ENCODE measurements around the gene CFAP61. TPM values are rescaled to one million over a fixed set of nuclear protein-coding genes. Genes with fewer than 3 reads are reported as not detected.

The CFAP61 gene
- total RNA-seq, 1 donor: not detected

GRCh38 chr20:20246996-20247633 is 194.8 kb downstream of the CFAP61 start:
- Histone ChIP-seq H2AFZ (ENCODE audit: low read length) (no peak overlapping the region), H3K27ac (ENCODE audit: low read depth, low read length) (no peak overlapping the region), H4K20me1 (ENCODE audit: insufficient read depth, low read length) (no peaks in the 10 kb centered on the region), H3K27me3 (ENCODE audit: insufficient read depth, low read length) (peaks cover 4% of the 10 kb centered on the region), H3K4me1 (ENCODE audit: insufficient read depth, low read length) (no peaks in the 10 kb centered on the region), H3K4me3 (ENCODE audit: insufficient read depth, low read length) (no peak overlapping the region), H3K9me3 (ENCODE audit: low read depth, low read length) (no peaks in the 10 kb centered on the region), H3K79me2 (ENCODE audit: insufficient read depth, low read length) (no peaks in the 10 kb centered on the region), H3K4me2 (ENCODE audit: insufficient read depth, low read length) (no peak overlapping the region), H3K36me3 (ENCODE audit: insufficient read depth, low read length) (no peaks in the 10 kb centered on the region)
- no peak for TF ChIP-seq CTCF (IDR thresholded peaks at IDR 0.05; ENCODE audit: extremely low read depth, low read depth, low read length)
- no peak for DNase-seq (ENCODE audit: insufficient read length, low spot score, missing footprints)

GRCh38 chr20:20248620-20249200 is 196.4 kb downstream of the CFAP61 start:
- no peak for DNase-seq (ENCODE audit: insufficient read length, low spot score, missing footprints)
- Histone ChIP-seq H3K36me3 (ENCODE audit: insufficient read depth, low read length) (no peaks in the 10 kb centered on the region), H3K79me2 (ENCODE audit: insufficient read depth, low read length) (no peaks in the 10 kb centered on the region), H3K27me3 (ENCODE audit: insufficient read depth, low read length) (peaks cover 4% of the 10 kb centered on the region), H3K9me3 (ENCODE audit: low read depth, low read length) (no peaks in the 10 kb centered on the region), H3K4me1 (ENCODE audit: insufficient read depth, low read length) (no peaks in the 10 kb centered on the region), H3K4me2 (ENCODE audit: insufficient read depth, low read length) (no peak overlapping the region), H2AFZ (ENCODE audit: low read length) (no peak overlapping the region), H3K4me3 (ENCODE audit: insufficient read depth, low read length) (no peak overlapping the region), H3K27ac (ENCODE audit: low read depth, low read length) (no peak overlapping the region), H4K20me1 (ENCODE audit: insufficient read depth, low read length) (no peaks in the 10 kb centered on the region)
- TF ChIP-seq CTCF (IDR thresholded peaks at IDR 0.05; ENCODE audit: extremely low read depth, low read depth, low read length): no peak

- no peak overlapping the region for H2AFZ ChIP-seq (ENCODE audit: low read length)
- H3K79me2 ChIP-seq (ENCODE audit: insufficient read depth, low read length): no peaks in the 10 kb centered on the region
- no peak for TF ChIP-seq CTCF (IDR thresholded peaks at IDR 0.05; ENCODE audit: extremely low read depth, low read depth, low read length)
- no peak overlapping the region for H3K27ac ChIP-seq (ENCODE audit: low read depth, low read length)
- no peaks in the 10 kb centered on the region for H4K20me1 ChIP-seq (ENCODE audit: insufficient read depth, low read length)
- no peaks in the 10 kb centered on the region for H3K36me3 ChIP-seq (ENCODE audit: insufficient read depth, low read length)
- H3K4me2 ChIP-seq (ENCODE audit: insufficient read depth, low read length): no peak overlapping the region
- H3K4me3 ChIP-seq (ENCODE audit: insufficient read depth, low read length): no peak overlapping the region
- no peaks in the 10 kb centered on the region for H3K9me3 ChIP-seq (ENCODE audit: low read depth, low read length)
- DNase-seq (ENCODE audit: insufficient read length, low spot score, missing footprints): peak; percentile 27
- peaks cover 4% of the 10 kb centered on the region for H3K27me3 ChIP-seq (ENCODE audit: insufficient read depth, low read length)
- no peaks in the 10 kb centered on the region for H3K4me1 ChIP-seq (ENCODE audit: insufficient read depth, low read length)
Measured at GRCh38 chr20:20251317-20251716, 199.0 kb downstream of the CFAP61 start.

- Histone ChIP-seq H4K20me1 (ENCODE audit: insufficient read depth, low read length) (no peaks in the 10 kb centered on the region), H3K4me1 (ENCODE audit: insufficient read depth, low read length) (no peaks in the 10 kb centered on the region), H3K9me3 (ENCODE audit: low read depth, low read length) (no peaks in the 10 kb centered on the region)
Measured at GRCh38 chr20:20251836-20252235, 199.5 kb downstream of the CFAP61 start.

More at GRCh38 chr20:20251836-20252235, 199.5 kb downstream of the CFAP61 start:
- Histone ChIP-seq H2AFZ (ENCODE audit: low read length) (no peak overlapping the region), H3K36me3 (ENCODE audit: insufficient read depth, low read length) (no peaks in the 10 kb centered on the region), H3K4me3 (ENCODE audit: insufficient read depth, low read length) (no peak overlapping the region), H3K27ac (ENCODE audit: low read depth, low read length) (no peak overlapping the region), H3K79me2 (ENCODE audit: insufficient read depth, low read length) (no peaks in the 10 kb centered on the region), H3K4me2 (ENCODE audit: insufficient read depth, low read length) (no peak overlapping the region), H3K27me3 (ENCODE audit: insufficient read depth, low read length) (peaks cover 4% of the 10 kb centered on the region)
- no peak for DNase-seq (ENCODE audit: insufficient read length, low spot score, missing footprints)
- no peak for TF ChIP-seq CTCF (IDR thresholded peaks at IDR 0.05; ENCODE audit: extremely low read depth, low read depth, low read length)

All from osteoblast (primary cell).